ENCODE measurements around the gene SPDYE6. TPM values are rescaled to one million over a fixed set of nuclear protein-coding genes. Genes with fewer than 3 reads are reported as not detected.
A peak's percentile ranks its signal among the peaks of the same experiment; 100 is the strongest.

The SPDYE6 gene
- total and polyA plus RNA-seq, 2 donors (not counting 1 experiment from before 2014, with no cell fraction given) = not detected

DNA sequence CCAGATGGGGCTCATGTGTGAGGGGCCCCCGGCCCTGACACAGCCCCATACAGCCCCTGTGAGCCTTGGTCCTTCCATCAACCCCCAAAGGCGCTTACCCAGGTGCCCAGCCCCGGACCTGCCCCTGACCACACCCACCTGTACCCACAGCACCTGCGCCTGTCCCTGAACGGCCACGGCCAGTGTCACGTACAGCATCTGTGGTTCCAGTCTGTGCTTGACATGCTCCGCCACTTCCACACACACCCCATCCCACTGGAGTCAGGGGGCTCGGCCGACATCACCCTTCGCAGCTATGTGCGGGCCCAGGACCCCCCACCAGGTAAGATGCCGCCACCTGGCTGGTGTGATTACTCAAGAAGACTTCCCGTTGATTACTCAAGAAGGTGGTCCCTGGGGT lies 36.1 kb downstream of the SPDYE6 start:
- H3K27ac ChIP-seq (ENCODE audit: low read length in 2 of 2) = no peak overlapping the region
- no peak for TF ChIP-seq EZH2 (IDR thresholded peaks at IDR 0.05; ENCODE audit: borderline replicate concordance, insufficient read depth, low read depth, low read length, poor library complexity, severe bottlenecking)
- TF ChIP-seq CTCF (IDR thresholded peaks at IDR 0.05) = no peak
- no peaks in the 10 kb centered on the region for H3K79me2 ChIP-seq (ENCODE audit: control insufficient read depth, insufficient read depth, low read length)
- H3K36me3 ChIP-seq (replicated peaks in 1 of 2; ENCODE audit: control extremely low read depth in 1 of 2, control insufficient read depth in 1 of 2, extremely low read depth in 1 of 2, insufficient read depth in 2 of 2, low read length in 1 of 2) = peaks cover 3 to 49% of the 10 kb centered on the region in 2 experiments
- intact Hi-C loops (cut with micrococcal nuclease) = no loop called here
- H3K4me2 ChIP-seq (replicated peaks; ENCODE audit: low read depth, low read length, poor library complexity, severe bottlenecking) = no peak overlapping the region
- Mint-ChIP-seq H3K9me3 (ENCODE audit: insufficient read depth) (no peaks in the 10 kb centered on the region), H3K4me3 (no peak overlapping the region), H3K27ac (peak overlapping the region; percentile 50), H3K4me1 (peaks cover 31% of the 10 kb centered on the region), H3K27me3 (no peaks in the 10 kb centered on the region)
- ChIA-PET POLR2A (no interaction called here), CTCF (interaction anchor here (0.6 to 5.3 kb wide), 2 partner anchors 25 to 40 kb away, joined by 3 to 39 read pairs; no protein-coding TSS in a partner anchor)
- H3K4me3 ChIP-seq (ENCODE audit: control extremely low read depth in 1 of 5, extremely low read depth in 1 of 5, insufficient read depth in 1 of 5, low read depth in 2 of 5, low read length in 4 of 5) = no peak overlapping the region
- no peaks in the 10 kb centered on the region for H3K9me3 ChIP-seq (ENCODE audit: control extremely low read depth in 1 of 3, control insufficient read depth in 2 of 3, insufficient read depth in 1 of 3, low read length in 2 of 3)
- DNase-seq (no peak), ATAC-seq (ENCODE audit: low read depth) (no peak)
- H2AFZ ChIP-seq (ENCODE audit: insufficient read depth, low read depth, low read length, poor library complexity, severe bottlenecking) = no peak overlapping the region
- no peak overlapping the region for H3K9ac ChIP-seq (ENCODE audit: low read length)
- H4K20me1 ChIP-seq (ENCODE audit: control insufficient read depth, insufficient read depth, low read length, poor library complexity, severe bottlenecking) = peaks cover 14% of the 10 kb centered on the region
- 66% methylated on average over 10 of the region's 14 CpGs for WGBS (ENCODE audit: insufficient coverage)
- peaks cover 7 to 8% of the 10 kb centered on the region in 2 donors for H3K4me1 ChIP-seq (ENCODE audit: control insufficient read depth in 2 of 2, insufficient read depth in 2 of 2, low read length in 2 of 2)
- H3K27me3 ChIP-seq (replicated peaks in 1 of 4; ENCODE audit: control extremely low read depth in 1 of 4, control insufficient read depth in 3 of 4, insufficient read depth in 4 of 4, low read length in 3 of 4) = no peaks in the 10 kb centered on the region

DNA sequence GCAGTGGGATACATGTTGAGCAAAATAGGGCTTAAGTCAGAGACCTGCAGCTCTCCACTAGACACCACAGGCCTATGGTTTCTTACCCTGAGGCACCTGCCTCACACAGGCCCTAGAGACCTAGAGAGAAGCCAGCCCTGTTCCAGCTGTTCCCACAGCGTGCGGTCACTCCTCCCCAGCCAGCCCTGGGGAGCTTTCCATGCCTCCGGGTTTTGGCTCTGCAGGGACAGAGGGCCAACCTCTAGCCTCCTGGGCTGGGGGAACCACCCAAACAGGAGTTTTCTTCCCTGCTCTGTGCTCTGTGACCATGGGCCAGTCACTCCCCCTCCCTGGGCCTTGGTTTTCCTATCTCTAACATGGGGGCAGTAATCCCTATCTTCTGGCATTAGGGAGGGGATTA lies 36.6 kb downstream of the SPDYE6 start:
- peaks cover 3 to 51% of the 10 kb centered on the region in 2 experiments for H3K36me3 ChIP-seq (replicated peaks in 1 of 2; ENCODE audit: control extremely low read depth in 1 of 2, control insufficient read depth in 1 of 2, extremely low read depth in 1 of 2, insufficient read depth in 2 of 2, low read length in 1 of 2)
- DNase-seq (no peak), ATAC-seq (ENCODE audit: low read depth) (no peak)
- ChIA-PET CTCF (interaction anchor here (3.1 to 5.3 kb wide), 2 partner anchors 32 to 40 kb away, joined by 21 to 39 read pairs; partner anchors contain the start of gene SH2B2), POLR2A (interaction anchor here (0.9 to 2.9 kb wide), 2 partner anchors 12 to 40 kb away, joined by 3 to 7 read pairs; no protein-coding TSS in a partner anchor)
- Mint-ChIP-seq H3K4me3 (no peak overlapping the region), H3K9me3 (ENCODE audit: insufficient read depth) (no peaks in the 10 kb centered on the region), H3K27ac (peak overlapping the region; percentile 50), H3K4me1 (peaks cover 31% of the 10 kb centered on the region), H3K27me3 (no peaks in the 10 kb centered on the region)
- no peak overlapping the region for H3K4me3 ChIP-seq (ENCODE audit: control extremely low read depth in 1 of 5, extremely low read depth in 1 of 5, insufficient read depth in 1 of 5, low read depth in 2 of 5, low read length in 4 of 5)
- no peak overlapping the region for H3K27ac ChIP-seq (ENCODE audit: low read length in 2 of 2)
- peaks cover 14% of the 10 kb centered on the region for H4K20me1 ChIP-seq (ENCODE audit: control insufficient read depth, insufficient read depth, low read length, poor library complexity, severe bottlenecking)
- H3K4me1 ChIP-seq (ENCODE audit: control insufficient read depth in 2 of 2, insufficient read depth in 2 of 2, low read length in 2 of 2) = peaks cover 7 to 8% of the 10 kb centered on the region in 2 donors
- no peaks in the 10 kb centered on the region for H3K79me2 ChIP-seq (ENCODE audit: control insufficient read depth, insufficient read depth, low read length)
- no peak overlapping the region for H2AFZ ChIP-seq (ENCODE audit: insufficient read depth, low read depth, low read length, poor library complexity, severe bottlenecking)
- TF ChIP-seq EZH2 (IDR thresholded peaks at IDR 0.05; ENCODE audit: borderline replicate concordance, insufficient read depth, low read depth, low read length, poor library complexity, severe bottlenecking) (no peak), CTCF (IDR thresholded peaks at IDR 0.05) (no peak)
- H3K4me2 ChIP-seq (replicated peaks; ENCODE audit: low read depth, low read length, poor library complexity, severe bottlenecking) = no peak overlapping the region
- 98% methylated on average over 3 of the region's 3 CpGs for WGBS (ENCODE audit: insufficient coverage)
- no peak overlapping the region for H3K9ac ChIP-seq (ENCODE audit: low read length)
- H3K27me3 ChIP-seq (replicated peaks in 1 of 4; ENCODE audit: control extremely low read depth in 1 of 4, control insufficient read depth in 3 of 4, insufficient read depth in 4 of 4, low read length in 3 of 4) = no peaks in the 10 kb centered on the region
- no peaks in the 10 kb centered on the region for H3K9me3 ChIP-seq (ENCODE audit: control extremely low read depth in 1 of 3, control insufficient read depth in 2 of 3, insufficient read depth in 1 of 3, low read length in 2 of 3)
- intact Hi-C loops (cut with micrococcal nuclease) = no loop called here

Measured in B cell (primary cell).